Ammon's horn (tissue), 1 donor: ENCODE measurements around the gene PGM5.
"Not testable (repeated sequence)": the region's sequence is repeated elsewhere in the genome, so short reads cannot be mapped to it uniquely, and the experiment has no call there.

Experiments used
- DNase-seq: peaks from one replicate; pipeline ENCODE4 v3.0.0-alpha.2; 2016; ENCODE audit warnings: low spot score

The PGM5 gene

GRCh38 chr9:68356380-68357118 lies at the start of gene PGM5:
Gene PGM5 (plus strand): TSS chr9:68356611. CDS start chr9:68357128, 517 bp downstream.
- not testable (repeated sequence) for DNase-seq

GRCh38 chr9:68307127-68307526 lies 49.3 kb upstream of the PGM5 start:
- not testable (repeated sequence) for DNase-seq

- not testable (repeated sequence) for DNase-seq
Observed at GRCh38 chr9:68307654-68308053, 48.8 kb upstream of the PGM5 start.

DNA sequence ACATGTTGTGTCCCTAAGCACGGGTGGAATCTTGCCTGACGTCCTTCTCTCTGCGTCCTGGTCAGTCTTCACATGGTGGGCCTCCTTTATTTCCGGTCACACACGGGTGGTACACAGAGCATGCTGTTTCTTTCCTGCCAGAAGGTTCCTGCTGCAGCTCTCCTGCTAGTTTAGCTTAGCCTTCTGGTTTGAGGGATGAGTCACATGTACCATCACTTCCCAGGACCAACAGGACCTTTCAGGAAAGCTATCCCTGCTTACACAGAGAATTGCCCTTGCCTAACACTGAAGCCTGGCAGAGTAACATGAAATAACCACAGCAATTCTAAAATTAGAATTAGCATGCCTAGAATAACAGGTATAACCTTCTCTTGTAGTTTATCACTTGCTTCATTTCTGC lies 45.2 kb upstream of the PGM5 start:
- DNase-seq: not testable (repeated sequence)

- not testable (repeated sequence) for DNase-seq
Observed at GRCh38 chr9:68318209-68318608, 38.2 kb upstream of the PGM5 start.

DNA sequence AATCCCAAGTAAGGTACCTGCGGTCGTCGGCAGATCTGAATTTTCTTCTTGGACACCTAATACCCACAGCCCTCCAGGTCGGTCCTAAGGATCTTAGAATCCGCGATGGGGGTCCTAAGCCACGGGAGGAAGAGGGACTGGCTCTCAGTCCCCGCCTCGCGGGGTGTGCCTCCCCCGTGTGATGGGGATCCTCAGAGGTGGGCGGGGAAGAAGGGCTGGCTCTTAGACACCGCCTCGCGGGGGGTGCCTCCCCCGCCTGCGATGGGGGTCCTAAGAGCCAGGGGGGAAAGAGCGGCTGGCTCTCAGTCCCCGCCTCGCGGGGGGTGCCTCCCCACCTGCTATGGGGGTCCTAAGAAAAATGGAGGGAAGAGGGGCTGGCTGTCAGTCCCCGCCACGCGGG lies 32.7 kb upstream of the PGM5 start:
- DNase-seq: not testable (repeated sequence)

DNA sequence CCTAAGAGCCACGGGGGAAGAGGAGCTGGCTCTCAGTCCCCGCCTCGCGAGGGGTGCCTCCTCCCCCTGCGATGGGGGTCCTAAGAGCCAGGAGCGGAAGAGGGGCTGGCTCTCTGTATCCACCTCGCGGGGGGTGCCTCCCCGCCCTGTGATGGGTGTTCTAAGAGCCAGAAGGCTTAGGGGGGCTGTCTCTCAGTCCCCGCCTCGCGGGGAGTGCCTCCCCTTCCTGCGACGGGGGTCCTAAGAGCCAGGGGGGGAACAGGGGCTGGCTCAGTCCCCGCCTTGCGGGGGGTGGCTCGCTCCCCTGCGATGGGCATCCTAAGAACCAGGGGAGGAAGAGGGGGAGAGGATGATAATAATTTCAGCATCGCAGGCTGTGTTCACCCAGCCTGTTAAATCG lies 31.9 kb upstream of the PGM5 start:
- not testable (repeated sequence) for DNase-seq

DNA sequence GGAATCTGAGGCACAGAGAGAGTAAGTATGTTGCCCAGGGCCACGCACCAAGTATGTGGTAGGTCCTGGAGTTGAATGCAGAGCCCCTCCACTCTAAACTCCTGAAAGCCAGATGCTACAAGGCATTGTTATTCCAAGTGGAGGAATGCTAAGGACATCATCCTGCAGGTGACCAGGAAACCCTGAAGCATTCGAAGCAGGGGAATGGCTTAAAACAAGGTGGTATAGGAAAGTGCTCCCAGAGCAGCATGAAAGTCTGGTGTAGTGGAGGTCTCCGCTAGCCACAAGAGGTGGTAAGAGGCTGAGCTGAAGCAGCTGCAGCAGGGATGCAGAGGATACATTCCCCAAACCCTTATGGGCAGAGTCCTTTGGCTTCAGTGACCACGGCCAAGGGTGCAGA lies 27.3 kb upstream of the PGM5 start:
- not testable (repeated sequence) for DNase-seq

DNA sequence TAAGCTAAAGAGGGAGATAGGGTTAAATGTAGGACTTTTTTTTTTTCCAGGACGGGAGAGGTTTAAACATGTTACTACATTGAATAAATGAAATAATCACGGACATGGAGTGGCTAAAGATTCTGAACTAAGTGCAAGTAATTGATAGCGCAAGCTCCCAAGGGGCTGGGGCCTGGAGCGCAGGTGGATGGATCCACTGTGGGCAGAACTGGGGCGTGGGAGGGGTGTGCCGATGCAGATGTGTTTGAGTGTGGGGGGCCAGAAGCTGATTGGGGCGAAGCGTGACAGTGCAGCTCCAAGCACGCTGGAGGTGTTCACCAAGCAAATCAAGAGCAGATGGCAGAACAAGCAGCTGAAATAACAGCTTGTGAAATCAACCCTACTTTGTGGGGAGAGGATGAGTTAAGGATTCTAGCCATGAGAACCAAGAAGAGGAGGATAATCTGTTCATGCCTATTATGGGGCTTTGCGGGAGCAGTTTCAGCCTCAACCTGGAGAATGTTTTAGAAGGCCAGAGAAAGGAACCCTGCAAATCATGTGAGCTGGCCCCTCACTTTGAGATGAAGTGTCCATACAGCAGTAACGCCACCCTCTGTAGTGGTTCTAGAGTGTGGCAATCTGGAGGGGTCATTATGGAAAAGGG lies 25.8 kb upstream of the PGM5 start:
- DNase-seq: peak; percentile 7

DNA sequence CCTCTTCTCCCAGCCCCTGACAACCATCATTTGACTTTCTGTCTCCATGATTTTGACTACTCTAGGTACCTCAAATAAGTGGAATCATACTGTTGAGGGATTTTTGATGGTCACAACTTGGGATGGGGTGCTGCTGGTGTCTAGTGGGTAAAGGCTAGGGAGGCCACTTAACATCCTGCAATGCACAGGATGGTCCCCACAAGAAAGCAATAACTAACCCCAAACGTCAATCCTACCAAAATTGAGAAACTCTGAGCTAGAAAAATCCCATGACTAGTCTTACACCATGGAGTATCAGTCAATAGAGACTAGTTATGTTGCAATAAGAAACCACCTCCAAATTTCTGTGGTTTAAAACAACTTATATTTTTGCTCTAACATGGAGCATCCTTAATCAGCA lies 24.3 kb upstream of the PGM5 start:
- not testable (repeated sequence) for DNase-seq

- DNase-seq: not testable (repeated sequence)
Observed at GRCh38 chr9:68335935-68336334, 20.5 kb upstream of the PGM5 start.

GRCh38 chr9:68336639-68337339 lies 19.6 kb upstream of the PGM5 start:
- DNase-seq: not testable (repeated sequence)

DNA sequence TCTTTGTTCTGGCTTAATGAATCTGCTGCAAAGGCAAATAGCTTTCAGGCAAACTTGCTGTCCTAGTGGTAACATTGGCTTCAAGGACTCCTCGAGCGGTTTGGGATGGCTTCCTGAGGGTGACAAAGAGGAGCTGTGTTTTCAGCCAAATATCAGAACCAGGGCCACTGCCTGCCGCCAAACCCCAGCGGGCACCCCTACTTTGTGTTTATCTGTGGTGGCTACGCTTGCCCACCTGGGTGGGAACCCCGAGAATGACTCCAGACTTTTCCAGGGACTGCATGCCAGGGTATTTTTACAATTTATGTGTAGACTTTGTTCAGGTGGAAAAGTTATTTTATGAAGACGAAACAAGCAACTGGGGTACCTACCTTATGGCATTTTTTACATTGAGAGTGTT lies 18.4 kb upstream of the PGM5 start:
- DNase-seq: not testable (repeated sequence)

DNA sequence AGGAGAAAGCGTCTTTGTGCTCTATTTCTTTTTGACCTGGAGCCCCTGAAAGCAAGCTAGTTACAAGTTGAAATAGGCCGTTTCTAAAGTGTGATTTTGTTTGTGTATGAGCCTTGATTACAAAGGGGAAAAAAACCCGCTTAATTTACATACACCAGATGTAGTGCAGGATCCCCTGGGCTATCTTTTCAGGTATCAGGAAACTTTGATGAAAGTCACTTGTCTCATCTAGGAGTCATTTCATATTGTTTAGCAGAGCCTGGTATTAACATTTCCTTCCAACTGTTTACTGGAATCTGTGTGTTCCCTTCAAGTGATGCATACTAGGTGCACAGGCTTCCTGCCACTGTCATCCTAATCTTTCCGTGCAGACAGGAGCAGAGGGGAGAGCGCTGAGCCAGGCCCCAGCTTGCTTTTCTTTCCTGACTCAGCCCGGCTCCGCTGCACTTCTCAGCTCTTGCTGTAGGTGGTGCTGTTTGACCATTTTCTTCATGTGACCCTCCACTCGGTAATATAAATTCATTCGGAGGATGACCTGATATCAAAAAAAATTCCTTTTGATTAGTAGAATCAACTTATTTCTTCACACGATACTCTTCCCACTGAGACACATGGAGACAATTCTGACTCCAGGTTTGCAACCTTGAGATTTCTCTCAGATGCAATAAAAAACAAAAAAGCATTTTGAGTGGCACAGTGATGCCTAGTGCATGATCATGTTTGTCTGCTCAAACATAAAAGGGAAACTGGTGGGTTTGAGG lies 14.0 kb upstream of the PGM5 start:
- DNase-seq: not testable (repeated sequence)

GRCh38 chr9:68343242-68343641 lies 13.2 kb upstream of the PGM5 start:
- not testable (repeated sequence) for DNase-seq

DNA sequence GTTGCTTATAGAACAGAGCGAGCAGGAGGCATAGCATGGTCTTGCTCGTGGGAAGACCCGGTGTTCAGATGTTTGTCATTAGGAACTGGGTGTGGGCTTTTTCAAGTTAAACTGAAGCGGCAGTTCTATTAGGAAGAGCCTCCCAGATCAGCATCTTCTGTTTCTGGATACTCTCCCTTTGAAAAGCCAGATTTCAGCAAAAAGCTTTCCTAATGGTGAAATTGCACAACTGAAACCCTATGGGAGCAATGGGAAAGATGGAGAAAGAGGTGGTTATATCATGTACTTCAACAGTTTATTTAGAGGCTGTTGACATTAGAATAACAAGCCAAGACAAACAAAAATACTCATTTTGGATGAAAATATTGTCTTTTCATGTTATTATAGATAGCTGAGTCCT lies 12.4 kb upstream of the PGM5 start:
- not testable (repeated sequence) for DNase-seq

GRCh38 chr9:68351689-68352088 lies 4.7 kb upstream of the PGM5 start:
- DNase-seq: not testable (repeated sequence)

- not testable (repeated sequence) for DNase-seq
Observed at GRCh38 chr9:68355993-68356379, 425 bp upstream of the PGM5 start.

DNA sequence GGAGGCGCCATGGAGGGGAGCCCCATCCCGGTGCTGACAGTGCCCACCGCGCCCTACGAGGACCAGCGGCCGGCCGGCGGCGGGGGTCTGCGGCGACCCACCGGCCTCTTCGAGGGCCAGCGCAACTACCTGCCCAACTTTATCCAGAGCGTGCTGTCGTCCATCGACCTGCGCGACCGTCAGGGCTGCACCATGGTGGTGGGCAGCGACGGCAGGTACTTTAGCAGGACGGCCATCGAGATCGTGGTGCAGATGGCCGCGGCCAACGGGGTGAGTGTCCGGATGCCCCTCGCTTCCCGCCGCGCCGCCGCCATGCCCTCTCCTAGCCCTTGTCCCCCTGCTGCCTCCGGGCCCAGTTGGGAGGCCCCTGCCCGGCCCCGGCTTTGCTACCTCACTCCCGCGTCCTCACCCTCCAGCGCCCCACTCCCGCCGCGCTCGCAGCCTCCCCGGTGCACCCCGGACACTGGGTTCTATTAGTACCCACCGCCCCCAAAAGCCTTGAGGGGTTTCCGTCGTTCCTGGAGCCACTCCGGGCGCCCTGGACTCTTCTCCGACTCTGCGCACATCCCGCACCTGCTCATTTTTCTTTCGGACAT lies 806 bp downstream of the PGM5 start:
- not testable (repeated sequence) for DNase-seq

DNA sequence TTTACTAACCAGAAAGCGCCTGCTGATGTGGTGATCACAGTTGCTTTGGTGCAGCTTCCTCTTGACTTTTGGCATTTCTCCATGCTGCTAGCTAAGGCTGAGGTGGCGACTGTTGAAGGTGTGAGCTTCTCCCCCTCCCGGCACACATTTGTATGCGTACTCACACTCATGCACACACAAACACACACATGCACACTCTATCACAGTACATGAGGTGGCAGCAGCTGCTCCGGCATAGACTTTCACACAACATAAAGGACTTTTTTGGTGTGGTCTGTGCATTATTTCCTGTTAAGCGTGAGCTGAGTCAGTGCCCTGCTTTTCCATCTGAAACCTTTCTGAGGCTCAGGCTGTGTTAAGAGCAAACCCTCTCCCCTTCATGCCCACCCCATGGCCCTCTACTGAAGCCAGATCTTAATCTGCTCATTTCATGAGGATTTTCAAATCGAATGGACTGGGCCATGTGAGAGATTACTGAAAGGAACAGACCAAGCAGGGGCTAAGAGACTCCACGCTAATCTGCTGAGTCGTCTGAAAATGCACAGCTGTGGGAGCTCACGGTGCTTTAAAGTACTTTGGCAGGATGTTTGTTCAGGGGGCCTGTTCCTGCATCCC lies 10.6 kb downstream of the PGM5 start:
- not testable (repeated sequence) for DNase-seq

GRCh38 chr9:68375789-68376188 lies 19.4 kb downstream of the PGM5 start:
- not testable (repeated sequence) for DNase-seq
